HUDEP-2 (cell line): ENCODE data around the gene SUPT3H.

Experiments used
- DNase-seq, 76 experiments: peaks; one replicate each; lab custom pipeline; 2025; ENCODE audit not compliant: unreplicated experiment in 76 of 76; lab: John Stamatoyannopoulos, UW

The SUPT3H gene

GRCh38 chr6:45272626-45273025 lies 105.1 kb downstream of the SUPT3H start:
- no peak for DNase-seq

GRCh38 chr6:45265246-45265645 lies 112.5 kb downstream of the SUPT3H start:
- no peak for DNase-seq

GRCh38 chr6:45260696-45261095 lies 117.0 kb downstream of the SUPT3H start:
- no peak for DNase-seq

- no peak for DNase-seq
Measured at GRCh38 chr6:45256697-45257695, 120.7 kb downstream of the SUPT3H start.

GRCh38 chr6:45255434-45255833 lies 122.3 kb downstream of the SUPT3H start:
- DNase-seq: no peak

GRCh38 chr6:45254253-45254652 lies 123.5 kb downstream of the SUPT3H start:
- no peak for DNase-seq

GRCh38 chr6:45253453-45253852 lies 124.3 kb downstream of the SUPT3H start:
- no peak for DNase-seq

- DNase-seq: no peak
Measured at GRCh38 chr6:45231660-45232059, 146.1 kb downstream of the SUPT3H start.

- DNase-seq: no peak
Measured at GRCh38 chr6:45229416-45229815, 148.3 kb downstream of the SUPT3H start.

GRCh38 chr6:45226081-45226480 lies 151.7 kb downstream of the SUPT3H start:
- no peak for DNase-seq

- peak in 9 of 76 experiments; percentile 3 to 50 (median 32) for DNase-seq
Measured at GRCh38 chr6:45222380-45222779, 155.4 kb downstream of the SUPT3H start.

GRCh38 chr6:45215759-45216158 lies 162.0 kb downstream of the SUPT3H start:
- DNase-seq: no peak

GRCh38 chr6:45212976-45213375 lies 164.8 kb downstream of the SUPT3H start:
- no peak for DNase-seq

- DNase-seq: peak in 11 of 76 experiments; percentile 6 to 51 (median 18)
Measured at GRCh38 chr6:45209762-45210161, 168.0 kb downstream of the SUPT3H start.

- DNase-seq: no peak
Measured at GRCh38 chr6:45206793-45207492, 170.8 kb downstream of the SUPT3H start.

GRCh38 chr6:45201484-45201883 lies 176.2 kb downstream of the SUPT3H start:
- DNase-seq: no peak

GRCh38 chr6:45200510-45200909 lies 177.2 kb downstream of the SUPT3H start:
- DNase-seq: no peak

GRCh38 chr6:45199554-45199953 lies 178.2 kb downstream of the SUPT3H start:
- no peak for DNase-seq

- DNase-seq: no peak
Measured at GRCh38 chr6:45196121-45196520, 181.6 kb downstream of the SUPT3H start.

- DNase-seq: no peak
Measured at GRCh38 chr6:45195137-45195536, 182.6 kb downstream of the SUPT3H start.

GRCh38 chr6:45192556-45192955 lies 185.2 kb downstream of the SUPT3H start:
- DNase-seq: no peak

- DNase-seq: no peak
Measured at GRCh38 chr6:45191414-45191813, 186.3 kb downstream of the SUPT3H start.
